ENCODE data around the gene SLC16A2. TPM values are rescaled to one million over a fixed set of nuclear protein-coding genes. Genes with fewer than 3 reads are reported as not detected.

SLC16A2 gene
- total RNA-seq, 2 donors from 2014 or later: 2.9 to 7.3 TPM

DNA sequence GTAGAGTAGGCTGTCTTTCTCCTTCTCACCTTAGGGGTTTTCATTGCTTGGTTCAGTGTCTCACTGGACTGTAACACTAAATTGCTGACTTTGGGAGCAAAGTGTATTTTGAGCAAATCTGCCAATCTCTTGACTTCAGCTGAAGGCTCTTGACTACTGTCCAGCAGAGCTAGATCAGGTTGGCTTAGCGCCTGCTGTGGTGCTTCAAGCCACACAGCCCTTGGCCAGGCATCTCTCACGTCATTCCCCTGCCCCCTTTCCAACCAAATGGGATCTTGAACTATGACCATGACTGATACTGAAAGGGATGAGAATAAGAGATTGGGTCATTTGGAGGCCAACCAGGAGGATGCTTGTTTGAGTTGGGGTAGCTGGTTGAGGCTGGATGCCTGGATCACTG is 4.8 kb downstream of the SLC16A2 start:
- intact Hi-C loops (cut with DNase I): no loop called here
- DNase-seq (no peak), ATAC-seq (no peak)
- H3K4me1 ChIP-seq: no peaks in the 10 kb centered on the region
- no peak for TF ChIP-seq POLR2A (IDR thresholded peaks at IDR 0.05)
- TF ChIP-seq, protein P1, sequence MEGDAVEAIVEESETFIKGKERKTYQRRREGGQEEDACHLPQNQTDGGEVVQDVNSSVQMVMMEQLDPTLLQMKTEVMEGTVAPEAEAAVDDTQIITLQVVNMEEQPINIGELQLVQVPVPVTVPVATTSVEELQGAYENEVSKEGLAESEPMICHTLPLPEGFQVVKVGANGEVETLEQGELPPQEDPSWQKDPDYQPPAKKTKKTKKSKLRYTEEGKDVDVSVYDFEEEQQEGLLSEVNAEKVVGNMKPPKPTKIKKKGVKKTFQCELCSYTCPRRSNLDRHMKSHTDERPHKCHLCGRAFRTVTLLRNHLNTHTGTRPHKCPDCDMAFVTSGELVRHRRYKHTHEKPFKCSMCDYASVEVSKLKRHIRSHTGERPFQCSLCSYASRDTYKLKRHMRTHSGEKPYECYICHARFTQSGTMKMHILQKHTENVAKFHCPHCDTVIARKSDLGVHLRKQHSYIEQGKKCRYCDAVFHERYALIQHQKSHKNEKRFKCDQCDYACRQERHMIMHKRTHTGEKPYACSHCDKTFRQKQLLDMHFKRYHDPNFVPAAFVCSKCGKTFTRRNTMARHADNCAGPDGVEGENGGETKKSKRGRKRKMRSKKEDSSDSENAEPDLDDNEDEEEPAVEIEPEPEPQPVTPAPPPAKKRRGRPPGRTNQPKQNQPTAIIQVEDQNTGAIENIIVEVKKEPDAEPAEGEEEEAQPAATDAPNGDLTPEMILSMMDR (IDR thresholded peaks at IDR 0.05): no peak
- H3K27ac ChIP-seq: no peak overlapping the region
- H3K27me3 ChIP-seq: no peaks in the 10 kb centered on the region
- no peak overlapping the region for H3K4me3 ChIP-seq
- no peaks in the 10 kb centered on the region for H3K9me3 ChIP-seq
- H3K36me3 ChIP-seq (replicated peaks in 1 of 2; ENCODE audit: insufficient read depth in 1 of 2, low read depth in 2 of 2): no peaks in the 10 kb centered on the region
- 80% methylated on average over 1 of the region's 2 CpGs; no CpG with 5 or more reads in 1 of the 2 donors for WGBS, 2 donors

DNA sequence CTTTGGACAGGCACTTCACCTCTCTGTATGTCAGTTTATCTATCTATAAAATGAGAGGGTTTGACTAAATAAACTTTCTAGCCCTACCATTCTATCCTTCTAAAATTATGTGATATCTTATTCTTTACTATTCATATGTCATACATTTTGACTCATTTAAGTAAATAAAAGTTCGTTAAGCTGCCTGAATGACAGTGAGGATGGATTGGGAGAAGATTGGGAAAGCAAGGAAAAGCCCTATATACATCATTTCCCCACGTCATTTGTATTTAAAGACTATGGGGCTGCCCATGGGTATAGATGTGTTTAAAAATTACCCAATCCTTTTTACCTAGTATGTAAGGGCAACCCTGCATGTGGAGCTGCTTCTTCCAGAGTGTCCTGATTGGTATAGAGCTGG is 5.3 kb downstream of the SLC16A2 start:
- no peak overlapping the region for H3K27ac ChIP-seq
- H3K9me3 ChIP-seq: no peaks in the 10 kb centered on the region
- TF ChIP-seq, protein P1 (IDR thresholded peaks at IDR 0.05): no peak
- TF ChIP-seq POLR2A (IDR thresholded peaks at IDR 0.05): no peak
- no peaks in the 10 kb centered on the region for H3K4me1 ChIP-seq
- no peak for ATAC-seq
- no peaks in the 10 kb centered on the region for H3K27me3 ChIP-seq
- no peaks in the 10 kb centered on the region for H3K36me3 ChIP-seq (replicated peaks in 1 of 2; ENCODE audit: insufficient read depth in 1 of 2, low read depth in 2 of 2)
- WGBS, 2 donors: 74 to 81% methylated on average over 2 of the region's 2 CpGs
- intact Hi-C loops (cut with DNase I): no loop called here
- no peak overlapping the region for H3K4me3 ChIP-seq
- no peak for DNase-seq

DNA sequence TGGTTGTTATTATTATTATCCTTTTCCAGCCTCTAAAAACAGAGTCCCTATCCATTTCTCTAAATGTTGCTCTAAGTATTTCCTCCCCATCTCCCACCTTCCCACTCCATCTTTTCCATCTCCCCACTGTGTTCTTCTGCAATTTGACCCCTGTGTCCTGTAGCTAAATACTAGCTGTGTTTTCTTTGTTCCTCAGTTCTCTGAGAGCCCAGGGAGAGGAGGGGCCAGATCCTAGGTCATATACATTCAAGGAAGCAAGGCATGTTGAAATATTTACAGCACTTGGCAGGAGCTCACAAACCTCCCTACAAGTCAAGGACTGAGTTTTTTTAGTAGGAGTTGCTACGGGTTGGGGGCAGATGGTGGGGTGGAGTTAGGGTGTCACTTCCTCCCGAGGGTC is 10.5 kb downstream of the SLC16A2 start:
- no peak overlapping the region for H3K27ac ChIP-seq
- intact Hi-C loops (cut with DNase I): no loop called here
- no peaks in the 10 kb centered on the region for H3K36me3 ChIP-seq (replicated peaks in 1 of 2; ENCODE audit: insufficient read depth in 1 of 2, low read depth in 2 of 2)
- H3K4me3 ChIP-seq: no peak overlapping the region
- DNase-seq (no peak), ATAC-seq (no peak)
- H3K27me3 ChIP-seq: no peaks in the 10 kb centered on the region
- TF ChIP-seq, protein P1 (IDR thresholded peaks at IDR 0.05): no peak
- TF ChIP-seq POLR2A (IDR thresholded peaks at IDR 0.05): no peak
- WGBS, 2 donors: 27 to 36% methylated on average over 2 of the region's 2 CpGs
- no peaks in the 10 kb centered on the region for H3K9me3 ChIP-seq
- H3K4me1 ChIP-seq: no peaks in the 10 kb centered on the region

DNA sequence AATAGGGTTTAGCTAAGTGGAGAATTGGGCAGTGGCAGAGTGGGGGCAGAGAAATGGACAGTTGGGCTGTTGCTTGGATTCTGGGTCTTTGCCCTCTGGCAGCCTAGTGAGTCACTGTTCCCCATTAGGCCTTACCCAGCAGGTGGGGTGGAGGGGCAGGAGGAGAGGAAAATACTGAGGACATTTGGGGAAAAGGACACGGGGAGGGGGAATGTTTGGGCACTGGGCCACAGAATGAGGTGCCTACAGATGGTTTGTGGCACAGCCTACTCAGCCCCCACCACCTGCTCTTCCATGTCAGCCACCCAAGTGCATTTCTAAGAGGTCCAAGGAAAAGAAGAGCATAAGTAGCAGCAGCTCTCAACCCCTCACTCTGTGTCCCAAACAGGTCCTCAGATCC is 13.0 kb downstream of the SLC16A2 start:
- H3K4me3 ChIP-seq: no peak overlapping the region

DNA sequence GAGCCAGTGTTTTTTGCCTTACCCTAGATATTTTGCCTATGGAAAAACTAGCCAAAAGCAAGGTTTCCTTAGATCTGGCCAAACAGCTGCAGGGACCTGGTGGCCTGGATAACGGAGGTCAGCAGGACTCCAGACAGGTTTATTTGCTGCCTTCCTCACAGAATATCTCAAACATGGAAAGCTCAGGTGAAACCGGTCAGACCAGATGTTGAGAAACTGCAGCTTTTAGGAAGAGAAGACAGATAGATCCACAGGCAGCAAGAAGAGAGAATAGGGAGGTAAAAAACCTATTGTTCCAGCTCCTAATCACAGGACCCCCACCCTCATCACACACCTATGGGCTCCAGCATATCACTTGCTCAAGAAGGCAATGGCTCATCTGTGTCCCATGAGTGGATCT is 16.2 kb downstream of the SLC16A2 start:
- intact Hi-C loops (cut with DNase I): no loop called here
- Histone ChIP-seq H3K27ac (no peak overlapping the region), H3K9me3 (no peaks in the 10 kb centered on the region), H3K4me1 (no peaks in the 10 kb centered on the region), H3K36me3 (replicated peaks in 1 of 2; ENCODE audit: insufficient read depth in 1 of 2, low read depth in 2 of 2) (no peaks in the 10 kb centered on the region), H3K27me3 (no peaks in the 10 kb centered on the region), H3K4me3 (no peak overlapping the region)
- TF ChIP-seq, protein P1 (IDR thresholded peaks at IDR 0.05): no peak
- TF ChIP-seq POLR2A (IDR thresholded peaks at IDR 0.05): no peak
- ATAC-seq (no peak), DNase-seq (no peak)
- whole genome bisulfite sequencing, 2 donors: 27 to 36% methylated on average over 2 of the region's 2 CpGs

More for the DNA sequence above, 13.0 kb downstream of the SLC16A2 start:
- WGBS, 2 donors: 89% methylated on average over 1 of the region's 1 CpG; no CpG with 5 or more reads in 1 of the 2 donors
- H3K4me1 ChIP-seq: no peaks in the 10 kb centered on the region
- DNase-seq (no peak), ATAC-seq (no peak)
- TF ChIP-seq, protein P1 (IDR thresholded peaks at IDR 0.05): no peak
- TF ChIP-seq POLR2A (IDR thresholded peaks at IDR 0.05): no peak
- H3K27ac ChIP-seq: no peak overlapping the region
- no peaks in the 10 kb centered on the region for H3K9me3 ChIP-seq
- no peaks in the 10 kb centered on the region for H3K27me3 ChIP-seq
- H3K36me3 ChIP-seq (replicated peaks in 1 of 2; ENCODE audit: insufficient read depth in 1 of 2, low read depth in 2 of 2): no peaks in the 10 kb centered on the region
- intact Hi-C loops (cut with DNase I): no loop called here

Measured in body of pancreas (tissue), 4 donors.